GM19238 (cell line): ENCODE measurements around the gene C18orf63.
"Not testable (repeated sequence)": the region's sequence is repeated elsewhere in the genome, so short reads cannot be mapped to it uniquely, and the experiment has no call there.

Experiments
- DNase-seq: peaks from one replicate; pipeline ENCODE4 v3.0.0; 2011; ENCODE audit warnings: low spot score; ENCODE audit not compliant: insufficient read length

Gene C18orf63

DNA sequence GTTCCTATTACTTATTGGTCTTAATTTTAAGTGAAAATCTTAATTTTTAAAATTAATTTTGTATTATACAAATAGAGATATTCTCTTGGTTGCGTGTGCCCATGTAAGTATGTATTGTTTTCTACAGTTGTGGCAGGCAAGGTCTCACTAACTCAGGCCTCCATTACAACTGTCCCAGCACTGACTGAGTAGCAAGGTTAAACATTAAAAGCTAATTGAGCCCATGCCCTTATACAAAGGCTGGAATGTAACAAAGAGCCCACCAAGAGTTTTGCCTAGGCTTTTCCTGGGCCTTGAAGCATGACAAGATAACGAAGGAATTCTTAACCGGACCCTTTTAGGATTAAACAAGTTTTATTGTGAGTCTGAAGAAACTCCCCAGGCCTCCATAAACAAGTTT, 11.2 kb downstream of the C18orf63 start:
- not testable (repeated sequence) for DNase-seq

DNA sequence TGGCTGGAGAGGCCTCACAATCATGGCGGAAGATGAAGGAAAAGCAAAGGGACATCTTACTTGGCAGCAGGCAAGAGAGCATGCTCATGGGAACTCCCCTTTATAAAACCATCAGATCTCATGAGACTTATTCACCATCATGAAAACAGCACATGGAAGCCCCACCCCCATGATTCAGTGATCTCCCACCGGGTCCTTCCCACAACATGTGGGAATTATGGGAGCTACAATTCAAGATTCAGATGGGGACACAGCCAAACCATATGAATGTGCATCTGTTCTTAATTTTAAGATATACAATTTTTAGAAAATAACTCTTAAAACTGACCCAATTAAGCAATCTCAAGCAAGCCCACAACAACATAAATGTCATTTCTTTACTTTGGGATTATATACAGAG, 12.6 kb downstream of the C18orf63 start:
- no peak for DNase-seq

GRCh38 chr18:74329688-74330205, 14.1 kb downstream of the C18orf63 start:
- DNase-seq: no peak

DNA sequence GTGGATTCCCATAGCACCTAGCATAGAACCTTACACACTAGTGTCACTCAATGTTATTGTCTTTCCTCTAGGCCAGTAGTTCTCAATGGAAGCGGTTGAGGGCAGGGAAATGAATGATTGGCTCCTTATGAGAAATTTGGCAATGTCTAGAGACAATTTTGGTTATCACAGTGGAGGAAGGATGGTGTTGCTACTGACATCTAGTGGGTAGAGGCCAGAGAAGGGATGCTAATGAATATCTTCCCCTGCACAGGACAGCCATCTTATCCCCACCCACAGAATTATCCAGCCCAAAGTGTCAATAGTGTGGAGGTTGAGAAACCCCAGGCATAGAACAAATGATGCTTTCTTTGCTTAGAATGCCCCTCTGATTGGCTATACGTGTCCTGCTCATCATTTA, 15.8 kb downstream of the C18orf63 start:
- no peak for DNase-seq

DNA sequence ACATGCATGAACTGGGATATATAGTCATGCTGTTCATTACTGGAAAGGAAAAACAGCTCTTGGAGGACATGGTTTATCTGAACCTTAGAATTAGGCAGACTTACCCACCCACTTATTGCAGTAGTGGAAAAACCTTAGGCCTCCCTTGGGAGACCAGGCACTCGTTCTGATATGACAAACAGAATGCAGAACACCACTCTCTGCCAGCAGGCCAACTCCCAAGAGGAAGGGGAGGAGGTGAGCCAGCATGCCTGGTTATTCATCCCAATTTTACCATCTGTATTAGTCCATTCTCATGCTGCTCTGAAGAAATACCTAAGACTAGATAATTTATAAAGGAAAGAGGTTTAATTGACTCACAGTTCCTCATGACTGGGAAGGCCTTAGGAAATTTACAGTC, 17.5 kb downstream of the C18orf63 start:
- no peak for DNase-seq

DNA sequence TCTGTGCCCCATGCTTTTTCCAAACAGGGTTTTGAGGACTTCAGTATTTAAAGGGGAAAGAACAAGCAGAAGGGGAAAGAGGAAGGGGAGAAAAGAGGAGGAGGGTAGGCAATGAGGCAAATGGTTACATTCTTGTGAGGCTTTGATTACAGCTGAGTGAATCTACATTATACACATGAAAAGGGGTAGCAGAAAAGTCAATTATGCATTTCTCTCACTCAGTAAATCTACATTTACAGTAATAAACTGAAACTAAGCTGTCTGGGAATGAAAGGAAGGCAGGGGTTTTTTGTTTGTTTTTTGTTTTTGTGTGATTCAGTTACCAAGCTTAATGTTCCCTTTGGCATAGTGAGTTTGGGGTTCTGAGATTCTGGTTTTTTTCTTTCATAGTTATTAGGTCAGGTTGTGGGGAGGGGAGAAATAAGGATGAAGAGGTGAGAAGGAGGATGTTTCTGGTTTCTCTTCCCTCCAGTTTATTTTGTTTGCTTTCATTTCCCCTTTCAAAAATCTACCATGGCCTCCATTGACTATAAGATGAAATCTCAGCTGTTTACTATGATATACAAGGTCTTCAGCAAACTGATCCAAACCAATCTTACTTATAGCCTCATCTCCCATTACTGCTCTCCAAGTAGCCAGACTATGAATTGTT, 18.7 kb downstream of the C18orf63 start:
- DNase-seq: no peak

DNA sequence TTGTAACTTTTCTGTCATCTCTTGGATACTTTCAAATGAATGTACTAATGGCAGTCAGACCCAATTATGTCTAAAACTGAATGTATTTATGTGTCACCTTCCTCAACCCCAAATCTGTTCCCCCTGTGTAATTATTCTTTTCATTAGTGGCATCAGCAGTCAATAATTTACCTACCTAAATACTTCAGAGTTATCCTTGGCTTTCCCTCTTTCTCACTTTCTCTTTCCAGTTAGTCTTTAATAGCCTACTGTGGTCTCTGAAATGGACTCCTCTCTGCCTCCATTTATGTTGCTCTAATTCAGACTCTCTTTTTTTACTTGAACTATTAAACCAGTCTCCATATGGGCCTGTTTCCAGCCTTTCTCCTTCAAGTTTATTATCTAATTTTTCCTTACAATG, 21.0 kb downstream of the C18orf63 start:
- no peak for DNase-seq

DNA sequence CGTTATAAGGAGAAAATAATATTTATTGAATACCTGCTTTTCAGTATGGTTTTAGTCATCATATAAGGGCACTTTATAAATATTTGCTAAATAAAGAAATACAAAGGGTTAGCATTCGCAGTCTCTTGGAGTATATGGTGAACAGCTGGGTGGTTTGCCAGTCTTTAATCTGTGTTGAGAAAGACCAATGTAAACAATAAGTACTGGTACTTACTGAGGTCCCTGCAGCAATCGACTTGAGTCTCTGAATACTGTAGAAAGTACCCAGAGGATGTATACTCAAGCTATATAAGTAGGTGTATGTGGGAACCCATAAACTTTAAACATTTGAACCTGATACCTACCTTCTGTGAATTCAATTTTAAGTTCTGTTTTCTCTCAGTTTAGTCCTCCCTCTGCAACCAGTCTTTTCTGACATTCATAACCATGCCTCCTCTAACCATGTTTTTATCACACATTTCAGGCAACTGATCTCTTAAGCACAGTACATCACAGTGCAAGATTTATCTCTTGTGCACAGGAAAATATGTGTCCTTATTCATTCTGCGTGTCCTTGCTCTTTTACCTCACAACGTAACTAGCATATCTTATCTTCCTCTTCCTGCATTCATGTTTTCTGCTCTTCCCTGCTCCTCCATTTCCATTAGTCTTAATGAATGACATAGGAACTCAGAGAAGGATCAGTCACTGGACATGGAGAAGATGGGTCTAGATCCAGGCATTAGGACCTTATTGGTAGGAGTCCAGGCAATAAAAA, 21.7 kb downstream of the C18orf63 start:
- DNase-seq: no peak

DNA sequence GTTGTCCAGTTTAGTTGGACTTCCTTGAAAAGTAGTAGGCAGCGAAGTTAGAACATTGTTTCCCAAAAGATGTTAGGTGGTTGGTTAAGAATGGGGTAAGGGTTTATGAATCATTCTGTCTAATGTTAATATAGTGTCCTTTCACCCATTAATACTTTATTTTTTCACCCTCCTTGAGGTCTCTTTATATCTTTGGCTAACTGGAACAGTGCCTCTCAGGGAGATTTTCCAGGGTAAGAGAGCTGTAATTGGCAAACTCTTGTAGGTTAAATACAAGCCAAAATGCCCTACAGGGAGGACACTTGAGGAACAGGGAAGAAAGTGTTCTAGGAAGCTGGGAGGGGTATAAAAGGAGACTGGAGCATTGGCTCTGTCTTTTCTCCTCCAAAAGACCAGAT, 22.3 kb downstream of the C18orf63 start:
- no peak for DNase-seq

- no peak for DNase-seq
Observed at GRCh38 chr18:74342416-74343043, 26.9 kb downstream of the C18orf63 start.

- no peak for DNase-seq
Observed at GRCh38 chr18:74346206-74346605, 30.6 kb downstream of the C18orf63 start.

DNA sequence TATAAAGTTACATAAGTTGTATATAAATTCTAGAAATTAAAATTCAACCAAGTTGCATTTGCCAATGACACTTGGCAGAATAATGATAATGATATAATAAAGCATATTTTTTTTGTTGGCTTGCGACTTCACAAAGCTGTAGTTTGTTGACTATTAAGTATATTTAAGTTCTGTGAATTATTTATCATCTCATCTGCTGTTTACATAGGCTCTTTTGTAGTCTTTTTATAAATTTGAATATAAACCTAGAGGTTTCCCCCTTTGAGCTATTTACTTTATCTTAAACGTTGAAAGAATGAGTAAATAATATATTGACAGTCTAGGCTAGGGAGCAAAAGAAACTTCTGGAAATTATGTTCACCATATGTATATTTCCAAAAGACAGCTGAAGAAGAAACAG, 32.9 kb downstream of the C18orf63 start:
- DNase-seq: no peak

- DNase-seq: no peak
Observed at GRCh38 chr18:74351354-74351753, 35.7 kb downstream of the C18orf63 start.

GRCh38 chr18:74353169-74353775, 37.6 kb downstream of the C18orf63 start:
- DNase-seq: peak; percentile 16

- DNase-seq: no peak
Observed at GRCh38 chr18:74356959-74357358, 41.3 kb downstream of the C18orf63 start.

DNA sequence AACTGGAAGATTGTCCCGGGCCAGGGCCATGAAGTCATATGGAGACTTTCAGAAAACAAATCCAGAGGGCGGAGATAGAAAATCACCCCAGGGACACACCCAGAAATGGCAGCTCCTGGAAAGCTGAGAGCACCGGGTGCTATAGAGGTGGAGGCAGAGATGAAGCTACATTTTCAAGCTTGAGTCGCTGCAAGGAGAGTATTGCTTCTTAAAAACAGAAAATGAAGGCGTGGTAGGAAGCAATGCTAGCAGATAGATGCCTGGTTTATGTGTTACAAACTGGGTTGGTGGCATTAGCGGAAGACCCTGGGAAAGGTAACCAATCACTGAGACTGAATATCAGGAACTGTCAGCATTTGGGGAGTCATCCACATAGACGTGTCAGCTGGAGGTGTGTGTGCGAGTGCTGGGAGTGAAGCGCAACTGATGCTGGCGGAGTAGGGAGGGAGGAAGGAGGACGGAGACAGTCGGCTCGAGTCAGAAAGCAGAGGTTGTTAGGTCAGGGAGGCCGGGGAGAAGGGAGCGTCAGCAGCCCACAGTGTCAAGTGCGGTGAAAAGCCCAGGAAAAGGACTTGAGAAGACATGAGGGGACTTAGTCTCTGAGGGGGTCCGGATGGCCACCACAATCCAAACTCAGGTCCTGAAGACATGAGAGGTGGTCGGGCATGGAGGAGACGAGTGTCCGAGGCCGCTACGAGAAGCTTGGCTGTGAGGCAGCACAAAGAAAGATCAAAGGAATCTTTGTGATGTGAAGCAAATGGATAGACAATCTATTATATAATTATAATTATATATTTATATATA, 45.4 kb downstream of the C18orf63 start:
- no peak for DNase-seq

DNA sequence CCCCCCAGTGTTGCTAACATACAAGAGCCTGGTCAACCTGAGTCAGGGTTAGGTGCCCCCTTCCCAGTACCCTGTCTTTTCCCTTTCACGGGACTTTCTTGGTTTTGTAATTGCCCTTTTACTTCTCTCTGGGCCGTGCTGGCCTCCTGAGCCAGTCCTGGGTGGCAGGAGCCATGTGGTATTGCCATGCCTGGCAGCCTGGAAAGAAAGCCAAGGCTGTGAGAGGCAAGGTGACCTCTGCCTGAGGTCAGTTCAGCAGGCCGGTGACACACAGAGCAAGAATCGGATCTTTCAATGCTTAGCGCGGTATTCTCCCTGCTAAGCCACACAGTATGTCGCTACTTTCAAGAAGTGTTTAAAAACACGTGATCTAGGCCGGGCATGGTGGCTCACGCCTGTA, 52.3 kb downstream of the C18orf63 start:
- DNase-seq: no peak

GRCh38 chr18:74368901-74369705, 53.5 kb downstream of the C18orf63 start:
- DNase-seq: no peak

GRCh38 chr18:74370115-74370514, 54.5 kb downstream of the C18orf63 start:
- no peak for DNase-seq

- DNase-seq: no peak
Observed at GRCh38 chr18:74373428-74373827, 57.8 kb downstream of the C18orf63 start.
